GM21737 (cell line): ENCODE data around the gene ODAD2.

Experiments used
- ATAC-seq: cut with Tn5 transposase; IDR thresholded peaks from one replicate; pipeline ENCODE4 v1.9.1; 2021; ENCODE audit warnings: mild to moderate bottlenecking, moderate library complexity; ENCODE audit not compliant: unreplicated experiment

ODAD2 gene

GRCh38 chr10:27783660-27784059, 215.2 kb downstream of the ODAD2 start:
- no peak for ATAC-seq

- no peak for ATAC-seq
Measured at GRCh38 chr10:27779462-27780015, 219.3 kb downstream of the ODAD2 start.

DNA sequence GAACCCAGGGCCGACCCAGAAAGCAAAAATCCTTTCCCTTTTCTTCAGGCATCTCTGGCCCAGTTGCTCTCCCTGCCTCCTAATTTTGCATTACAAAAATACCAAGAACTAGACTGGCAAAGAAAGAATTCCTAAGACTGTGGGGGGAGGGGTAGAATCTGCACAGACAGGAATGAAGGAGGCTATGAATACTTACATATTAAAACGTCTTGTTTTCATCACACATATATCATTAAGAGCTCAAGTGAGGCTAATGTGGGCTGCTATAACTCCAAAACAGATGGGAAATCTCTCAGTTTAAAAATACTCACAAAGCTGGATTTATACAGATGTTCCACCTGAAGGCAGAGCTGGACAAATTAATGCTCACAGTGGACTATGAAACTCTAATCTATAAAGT, 224.0 kb downstream of the ODAD2 start:
- ATAC-seq = no peak

DNA sequence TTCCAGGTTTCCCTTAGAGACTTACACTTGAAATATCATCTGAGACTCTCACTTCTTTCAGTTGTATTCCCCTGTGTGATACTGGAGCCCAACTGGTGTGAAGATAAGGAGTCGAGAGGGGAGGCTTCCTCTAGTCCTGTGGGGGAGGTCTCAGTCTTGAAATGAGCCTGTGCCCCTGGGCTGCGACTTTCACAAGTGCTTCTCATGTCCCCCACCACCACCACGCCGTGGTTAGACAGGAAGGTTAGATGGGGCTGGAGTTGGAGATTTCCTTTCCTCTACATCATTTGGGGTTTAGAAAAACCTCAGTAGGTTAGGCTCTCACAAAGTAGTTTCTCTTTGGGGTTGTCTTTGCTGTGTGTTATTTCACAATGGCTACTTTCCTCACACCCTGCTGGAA, 227.6 kb downstream of the ODAD2 start:
- ATAC-seq = no peak

DNA sequence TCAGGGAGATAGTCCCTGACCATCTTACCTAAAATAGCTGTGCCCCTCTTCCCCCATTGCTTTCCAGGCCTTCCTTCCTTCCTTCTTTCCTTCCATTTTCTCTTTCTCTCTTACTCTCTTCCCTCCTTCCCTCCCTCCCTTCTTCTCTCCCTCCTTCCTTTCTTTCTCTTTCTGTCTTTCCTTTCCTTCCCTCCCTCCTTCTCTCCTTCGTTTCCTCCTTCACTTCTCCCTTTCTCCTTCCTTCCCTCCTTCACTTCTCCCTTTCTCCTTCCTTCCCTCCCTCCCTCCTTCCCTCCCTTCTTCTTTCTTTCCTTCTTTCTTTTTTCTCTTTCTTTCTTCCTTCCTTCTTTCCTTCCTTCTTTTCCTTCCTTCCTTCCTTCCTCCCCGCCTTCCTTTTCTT, 228.7 kb downstream of the ODAD2 start:
- ATAC-seq = no peak
